22Rv1 (cell line): ENCODE measurements around the gene BAHCC1.

Experiments used
- CTCF ChIP-seq: fragments of 450-650 bp; IDR thresholded peaks from 2 replicates; pipeline ENCODE4 v1.5.1; 2017; ENCODE audit warnings: mild to moderate bottlenecking
- ZFX ChIP-seq: fragments of 450-650 bp; IDR thresholded peaks from 2 replicates; pipeline ENCODE4 v1.6.1; 2017; ENCODE audit warnings: antibody characterized with exemption, borderline replicate concordance

- TF ChIP-seq CTCF = no peak
- no peak for TF ChIP-seq ZFX
These were observed 53.2 kb downstream of the BAHCC1 start for GRCh38 chr17:81448442-81448841.
